ENCODE data around the gene TMEM205.
"Not testable (repeated sequence)": the region's sequence is repeated elsewhere in the genome, so short reads cannot be mapped to it uniquely, and the experiment has no call there.

Gene TMEM205

GRCh38 chr19:11383706-11384048, 37.6 kb upstream of the TMEM205 start:
- H3K79me1 ChIP-seq (ENCODE audit: low read length) = no peaks in the 10 kb centered on the region
- H2AK5ac ChIP-seq (ENCODE audit: low read length) = no peak overlapping the region
- peak overlapping the region; percentile 84 for H3K56ac ChIP-seq (ENCODE audit: low read length)
- no peak overlapping the region for H2BK5ac ChIP-seq (ENCODE audit: low read length)
- H3K79me2 ChIP-seq (ENCODE audit: control insufficient read depth, insufficient read depth, low read length) = no peaks in the 10 kb centered on the region
- H3K18ac ChIP-seq (ENCODE audit: low read length) = peak overlapping the region; percentile 15
- H3K4me1 ChIP-seq (ENCODE audit: control insufficient read depth, low read depth, low read length) = no peaks in the 10 kb centered on the region
- H3K4me3 ChIP-seq (ENCODE audit: low read length) = peak overlapping the region; percentile 69
- DNase-seq = peak; percentile 42
- no peak overlapping the region for H3K4ac ChIP-seq (ENCODE audit: low read depth, low read length)
- no CpG with 5 or more reads among the region's 9 CpGs for WGBS (ENCODE audit: extremely low coverage, insufficient coverage, low lambda C conversion rate)
- H3K9ac ChIP-seq (ENCODE audit: low read length) = peak overlapping the region; percentile 80
- H2BK120ac ChIP-seq (ENCODE audit: low read depth, low read length) = no peak overlapping the region
- H4K8ac ChIP-seq (ENCODE audit: low read depth, low read length) = no peak overlapping the region
- H3K4me2 ChIP-seq (ENCODE audit: low read length) = peak overlapping the region; percentile 99
- no peaks in the 10 kb centered on the region for H3K27me3 ChIP-seq (ENCODE audit: insufficient read depth, low read length, poor library complexity)
- H3K23ac ChIP-seq (ENCODE audit: low read length) = no peak overlapping the region
- H2BK15ac ChIP-seq (replicated peaks; ENCODE audit: low read depth) = no peak overlapping the region
- no peaks in the 10 kb centered on the region for H3K36me3 ChIP-seq (ENCODE audit: control insufficient read depth, insufficient read depth, low read length)
- H4K5ac ChIP-seq (ENCODE audit: low read length) = no peak overlapping the region
- no peak overlapping the region for H3K27ac ChIP-seq (ENCODE audit: low read depth, low read length)

DNA sequence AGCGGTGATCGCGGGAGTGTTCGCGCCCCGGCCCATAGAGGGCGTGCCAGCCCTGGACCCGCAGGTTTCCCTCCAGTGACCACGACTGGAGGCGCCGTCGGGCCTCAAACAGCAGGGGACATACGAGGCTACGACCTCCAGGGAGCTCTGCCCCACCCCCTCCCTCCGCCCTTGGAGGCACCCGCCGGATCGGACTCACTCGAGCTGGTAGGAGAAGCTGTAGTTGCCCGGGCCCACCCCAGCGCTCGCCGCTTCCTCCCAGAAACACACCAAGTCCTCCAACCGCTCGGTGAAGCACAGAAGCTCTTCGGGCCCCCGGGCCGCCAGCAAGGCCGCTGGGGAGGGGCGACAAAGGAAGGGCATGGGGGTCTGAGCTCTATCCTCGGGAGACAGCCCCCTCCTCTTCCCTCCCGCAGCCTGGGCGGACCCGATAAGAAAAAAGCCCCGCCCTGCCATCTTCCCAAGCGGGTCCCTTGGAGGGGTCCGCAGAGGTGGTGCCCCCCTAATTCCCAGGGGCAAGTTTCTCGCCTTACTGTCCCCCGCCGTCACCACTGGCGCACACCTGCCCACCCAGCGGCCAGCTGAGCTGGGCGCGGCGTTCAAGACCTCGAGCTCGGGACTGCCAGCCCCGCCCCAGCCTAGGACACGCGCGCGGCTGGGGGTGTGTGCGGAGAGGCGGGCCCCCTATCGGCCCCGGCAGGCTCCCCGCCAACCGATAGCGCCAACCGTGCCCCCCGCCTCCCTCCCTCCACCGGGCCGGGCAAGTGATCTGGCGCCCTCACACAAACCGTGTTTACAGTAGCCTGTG, 37.0 kb upstream of the TMEM205 start:
- no peak overlapping the region for H3K23ac ChIP-seq (ENCODE audit: low read length)
- H2BK120ac ChIP-seq (ENCODE audit: low read depth, low read length) = no peak overlapping the region
- H3K56ac ChIP-seq (ENCODE audit: low read length) = peak overlapping the region; percentile 84
- no peaks in the 10 kb centered on the region for H3K36me3 ChIP-seq (ENCODE audit: control insufficient read depth, insufficient read depth, low read length)
- no peak overlapping the region for H3K27ac ChIP-seq (ENCODE audit: low read depth, low read length)
- no peak overlapping the region for H3K4ac ChIP-seq (ENCODE audit: low read depth, low read length)
- H3K4me1 ChIP-seq (ENCODE audit: control insufficient read depth, low read depth, low read length) = no peaks in the 10 kb centered on the region
- no peak overlapping the region for H2BK15ac ChIP-seq (replicated peaks; ENCODE audit: low read depth)
- H4K5ac ChIP-seq (ENCODE audit: low read length) = no peak overlapping the region
- H2BK5ac ChIP-seq (ENCODE audit: low read length) = no peak overlapping the region
- H3K27me3 ChIP-seq (ENCODE audit: insufficient read depth, low read length, poor library complexity) = no peaks in the 10 kb centered on the region
- no peaks in the 10 kb centered on the region for H3K79me1 ChIP-seq (ENCODE audit: low read length)
- no CpG with 5 or more reads among the region's 65 CpGs for whole genome bisulfite sequencing (ENCODE audit: extremely low coverage, insufficient coverage, low lambda C conversion rate)
- peak overlapping the region; percentile 69 for H3K4me3 ChIP-seq (ENCODE audit: low read length)
- peak overlapping the region; percentile 15 for H3K18ac ChIP-seq (ENCODE audit: low read length)
- no peak overlapping the region for H4K8ac ChIP-seq (ENCODE audit: low read depth, low read length)
- DNase-seq = peak; percentile 87
- peak overlapping the region; percentile 99 for H3K4me2 ChIP-seq (ENCODE audit: low read length)
- no peak overlapping the region for H2AK5ac ChIP-seq (ENCODE audit: low read length)
- peak overlapping the region; percentile 80 for H3K9ac ChIP-seq (ENCODE audit: low read length)
- H3K79me2 ChIP-seq (ENCODE audit: control insufficient read depth, insufficient read depth, low read length) = no peaks in the 10 kb centered on the region

DNA sequence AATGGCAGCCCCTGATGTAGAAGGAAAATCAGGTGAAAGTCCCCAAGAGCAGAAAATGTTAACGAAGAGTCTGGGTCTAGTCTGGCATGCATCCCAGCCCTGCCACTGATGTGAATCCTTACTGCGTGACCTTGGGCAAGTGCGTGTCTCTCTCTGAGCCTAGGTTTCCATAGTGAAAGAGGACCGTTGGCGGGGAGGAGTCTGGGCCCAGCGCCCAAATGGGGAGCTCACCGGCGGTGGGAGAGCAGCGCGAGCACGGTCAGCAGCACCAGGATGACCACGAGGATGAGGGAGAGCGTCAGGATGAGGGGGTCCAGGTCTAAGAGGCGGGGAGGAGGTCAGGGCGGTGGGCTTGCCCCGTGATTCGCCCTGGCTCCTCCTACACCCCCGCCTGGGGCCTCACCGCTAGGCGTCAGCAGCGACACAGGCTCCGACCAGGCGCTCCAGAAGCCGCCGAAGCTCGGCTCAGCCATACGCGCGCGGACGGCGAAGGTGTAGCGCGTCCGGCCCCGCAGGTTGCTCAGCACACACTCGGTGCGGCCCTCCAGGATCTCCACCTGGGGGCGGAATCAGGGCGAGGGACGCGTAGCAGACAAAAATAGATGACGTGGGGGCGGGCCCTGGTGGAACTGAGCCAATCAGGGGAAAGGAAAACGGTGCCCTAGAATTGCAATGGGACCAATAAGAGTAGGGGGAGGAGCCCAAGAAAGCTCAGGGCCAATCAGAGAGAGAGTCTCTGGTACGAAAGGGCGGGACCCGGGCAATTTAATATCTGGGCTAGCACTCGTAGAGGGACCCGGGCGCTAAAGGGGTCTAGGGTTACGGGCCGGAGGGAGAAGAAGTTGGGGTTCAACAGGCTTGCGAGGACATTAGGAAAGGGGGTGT, 34.8 kb upstream of the TMEM205 start:
- no peak overlapping the region for H3K4ac ChIP-seq (ENCODE audit: low read depth, low read length)
- no peak overlapping the region for H2BK120ac ChIP-seq (ENCODE audit: low read depth, low read length)
- H4K5ac ChIP-seq (ENCODE audit: low read length) = no peak overlapping the region
- H3K27ac ChIP-seq (ENCODE audit: low read depth, low read length) = peak overlapping the region; percentile 34
- H2BK15ac ChIP-seq (replicated peaks; ENCODE audit: low read depth) = no peak overlapping the region
- DNase-seq = peak; percentile 100
- H3K36me3 ChIP-seq (ENCODE audit: control insufficient read depth, insufficient read depth, low read length) = no peaks in the 10 kb centered on the region
- H3K79me1 ChIP-seq (ENCODE audit: low read length) = no peaks in the 10 kb centered on the region
- no peak overlapping the region for H2BK5ac ChIP-seq (ENCODE audit: low read length)
- no peak overlapping the region for H4K8ac ChIP-seq (ENCODE audit: low read depth, low read length)
- no peak overlapping the region for H3K23ac ChIP-seq (ENCODE audit: low read length)
- H3K9ac ChIP-seq (ENCODE audit: low read length) = peak overlapping the region; percentile 75
- H3K27me3 ChIP-seq (ENCODE audit: insufficient read depth, low read length, poor library complexity) = no peaks in the 10 kb centered on the region
- H3K79me2 ChIP-seq (ENCODE audit: control insufficient read depth, insufficient read depth, low read length) = no peaks in the 10 kb centered on the region
- no peaks in the 10 kb centered on the region for H3K4me1 ChIP-seq (ENCODE audit: control insufficient read depth, low read depth, low read length)
- H3K18ac ChIP-seq (ENCODE audit: low read length) = no peak overlapping the region
- WGBS (ENCODE audit: extremely low coverage, insufficient coverage, low lambda C conversion rate) = no CpG with 5 or more reads among the region's 54 CpGs
- peak overlapping the region; percentile 72 for H3K4me3 ChIP-seq (ENCODE audit: low read length)
- H3K4me2 ChIP-seq (ENCODE audit: low read length) = peak overlapping the region; percentile 79
- H2AK5ac ChIP-seq (ENCODE audit: low read length) = no peak overlapping the region
- peak overlapping the region; percentile 88 for H3K56ac ChIP-seq (ENCODE audit: low read length)

DNA sequence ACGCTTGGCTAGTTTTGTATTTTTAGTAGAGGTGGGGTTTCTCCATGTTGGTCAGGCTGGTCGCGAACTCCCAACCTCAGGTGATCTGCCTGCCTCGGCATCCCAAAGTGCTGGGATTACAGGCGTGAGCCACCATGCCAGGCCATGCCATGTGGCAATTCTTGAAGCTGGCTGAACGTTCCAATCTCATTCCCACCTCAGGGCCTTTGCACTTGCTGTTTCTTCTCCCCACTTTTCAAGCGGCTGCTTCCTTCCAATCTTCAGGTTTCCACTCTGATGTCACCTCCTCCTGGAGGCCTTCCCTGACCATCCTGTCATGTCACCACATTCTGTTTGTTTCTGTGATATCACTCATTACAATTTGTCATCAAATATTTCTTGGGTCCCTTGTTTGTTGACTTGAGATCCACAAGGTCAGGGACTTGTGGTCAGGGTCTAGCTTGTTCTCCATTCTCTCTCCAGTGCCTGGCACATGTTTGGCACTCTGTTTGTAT, 33.8 kb upstream of the TMEM205 start:
- Histone ChIP-seq H2AK5ac (ENCODE audit: low read length) (no peak overlapping the region), H3K4me3 (ENCODE audit: low read length) (no peak overlapping the region), H3K23ac (ENCODE audit: low read length) (no peak overlapping the region), H4K8ac (ENCODE audit: low read depth, low read length) (no peak overlapping the region), H3K36me3 (ENCODE audit: control insufficient read depth, insufficient read depth, low read length) (no peaks in the 10 kb centered on the region), H3K27me3 (ENCODE audit: insufficient read depth, low read length, poor library complexity) (no peaks in the 10 kb centered on the region), H3K4ac (ENCODE audit: low read depth, low read length) (no peak overlapping the region), H3K79me2 (ENCODE audit: control insufficient read depth, insufficient read depth, low read length) (no peaks in the 10 kb centered on the region), H4K5ac (ENCODE audit: low read length) (no peak overlapping the region), H2BK5ac (ENCODE audit: low read length) (no peak overlapping the region), H3K18ac (ENCODE audit: low read length) (no peak overlapping the region), H3K9ac (ENCODE audit: low read length) (no peak overlapping the region), H2BK120ac (ENCODE audit: low read depth, low read length) (no peak overlapping the region), H3K4me1 (ENCODE audit: control insufficient read depth, low read depth, low read length) (no peaks in the 10 kb centered on the region), H3K4me2 (ENCODE audit: low read length) (no peak overlapping the region), H3K56ac (ENCODE audit: low read length) (no peak overlapping the region), H3K79me1 (ENCODE audit: low read length) (no peaks in the 10 kb centered on the region), H2BK15ac (replicated peaks; ENCODE audit: low read depth) (no peak overlapping the region), H3K27ac (ENCODE audit: low read depth, low read length) (no peak overlapping the region)
- no peak for DNase-seq
- no CpG with 5 or more reads among the region's 7 CpGs for WGBS (ENCODE audit: extremely low coverage, insufficient coverage, low lambda C conversion rate)

DNA sequence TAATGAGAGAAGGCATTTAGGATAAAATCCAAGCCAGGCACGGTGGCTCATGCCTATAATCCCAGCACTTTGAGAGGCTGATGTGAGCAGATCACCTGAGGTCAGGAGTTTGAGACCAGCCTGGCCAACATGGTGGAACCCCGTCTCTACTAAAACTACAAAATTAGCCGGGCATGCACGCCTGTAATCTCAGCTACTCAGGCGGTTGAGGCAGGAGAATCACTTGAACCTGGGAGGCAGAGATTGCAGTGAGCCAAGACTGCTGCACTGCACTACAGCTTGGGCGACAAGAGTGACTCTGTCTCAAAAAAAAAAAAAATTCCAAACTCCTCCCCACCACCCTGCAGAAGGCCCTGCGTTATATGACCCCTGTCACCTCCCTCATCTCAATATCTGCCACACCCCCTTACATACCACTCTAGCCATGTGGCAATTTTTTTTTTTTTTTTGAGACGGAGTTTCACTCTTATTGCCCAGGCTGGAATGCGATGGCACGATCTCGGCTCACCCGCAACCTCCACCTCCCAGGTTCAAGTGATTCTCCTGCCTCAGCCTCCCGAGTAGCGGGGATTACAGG, 33.3 kb upstream of the TMEM205 start:
- H3K27ac ChIP-seq (ENCODE audit: low read depth, low read length); H3K79me1 ChIP-seq (ENCODE audit: low read length); H4K8ac ChIP-seq (ENCODE audit: low read depth, low read length); H3K36me3 ChIP-seq (ENCODE audit: control insufficient read depth, insufficient read depth, low read length); H2BK15ac ChIP-seq (replicated peaks; ENCODE audit: low read depth); H3K23ac ChIP-seq (ENCODE audit: low read length); H2BK120ac ChIP-seq (ENCODE audit: low read depth, low read length); H3K4me1 ChIP-seq (ENCODE audit: control insufficient read depth, low read depth, low read length); H4K5ac ChIP-seq (ENCODE audit: low read length); H3K4me3 ChIP-seq (ENCODE audit: low read length); H3K4me2 ChIP-seq (ENCODE audit: low read length); DNase-seq; H2AK5ac ChIP-seq (ENCODE audit: low read length); H3K18ac ChIP-seq (ENCODE audit: low read length); H3K9ac ChIP-seq (ENCODE audit: low read length); H3K56ac ChIP-seq (ENCODE audit: low read length); H2BK5ac ChIP-seq (ENCODE audit: low read length); H3K4ac ChIP-seq (ENCODE audit: low read depth, low read length); H3K27me3 ChIP-seq (ENCODE audit: insufficient read depth, low read length, poor library complexity); H3K79me2 ChIP-seq (ENCODE audit: control insufficient read depth, insufficient read depth, low read length): not testable (repeated sequence)
- WGBS (ENCODE audit: extremely low coverage, insufficient coverage, low lambda C conversion rate) = no CpG with 5 or more reads among the region's 14 CpGs
